Measurements from ENCODE around the gene DRG2. TPM values are rescaled to one million over a fixed set of nuclear protein-coding genes. Genes with fewer than 3 reads are reported as not detected.
A peak's percentile ranks its signal among the peaks of the same experiment; 100 is the strongest.

Gene DRG2, protein sequence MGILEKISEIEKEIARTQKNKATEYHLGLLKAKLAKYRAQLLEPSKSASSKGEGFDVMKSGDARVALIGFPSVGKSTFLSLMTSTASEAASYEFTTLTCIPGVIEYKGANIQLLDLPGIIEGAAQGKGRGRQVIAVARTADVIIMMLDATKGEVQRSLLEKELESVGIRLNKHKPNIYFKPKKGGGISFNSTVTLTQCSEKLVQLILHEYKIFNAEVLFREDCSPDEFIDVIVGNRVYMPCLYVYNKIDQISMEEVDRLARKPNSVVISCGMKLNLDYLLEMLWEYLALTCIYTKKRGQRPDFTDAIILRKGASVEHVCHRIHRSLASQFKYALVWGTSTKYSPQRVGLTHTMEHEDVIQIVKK
- 10 to 100 TPM; 34.8 to 48.6 (median 41.3) TPM for polyA plus RNA-seq
- long read RNA-seq, donor 1, result 0 reads
- long read RNA-seq, donor 2, transcript DRG2-201 (13 exons, 1,964 nt), result major isoform, 6 of 8 reads
- long read RNA-seq, donor 2, partial matches to known transcripts, result 0 of 8 reads
- long read RNA-seq, donor 2, other reads (novel, unspliced or antisense), result 0 of 8 reads
- long read RNA-seq, donor 3, partial matches to known transcripts, result 0 of 5 reads
- long read RNA-seq, donor 3, other reads (novel, unspliced or antisense), result 0 of 5 reads
- long read RNA-seq, donor 4, result 0 reads
- long read RNA-seq, donor 5, partial matches to known transcripts, result 0 of 2 reads
- long read RNA-seq, donor 5, other reads (novel, unspliced or antisense), result 0 of 2 reads
- long read RNA-seq, donor 6, transcript DRG2-201 (13 exons, 1,964 nt), result major isoform, 7 of 9 reads
- long read RNA-seq, donor 6, partial matches to known transcripts, result 0 of 9 reads
- long read RNA-seq, donor 6, other reads (novel, unspliced or antisense), result 0 of 9 reads
- long read RNA-seq, donor 7, transcript DRG2-201 (13 exons, 1,964 nt), result major isoform, 6 of 8 reads
- long read RNA-seq, donor 7, partial matches to known transcripts, result 0 of 8 reads
- long read RNA-seq, donor 7, other reads (novel, unspliced or antisense), result 0 of 8 reads
- long read RNA-seq, donor 8, partial matches to known transcripts, result 0 of 2 reads
- long read RNA-seq, donor 8, other reads (novel, unspliced or antisense), result 0 of 2 reads
- long read RNA-seq, donor 9, partial matches to known transcripts, result 0 of 4 reads
- long read RNA-seq, donor 9, other reads (novel, unspliced or antisense), result 0 of 4 reads
- long read RNA-seq, donor 10, transcript DRG2-201 (13 exons, 1,964 nt), result major isoform, 11 of 13 reads
- long read RNA-seq, donor 10, partial matches to known transcripts, result 0 of 13 reads
- long read RNA-seq, donor 10, other reads (novel, unspliced or antisense), result 0 of 13 reads

DNA sequence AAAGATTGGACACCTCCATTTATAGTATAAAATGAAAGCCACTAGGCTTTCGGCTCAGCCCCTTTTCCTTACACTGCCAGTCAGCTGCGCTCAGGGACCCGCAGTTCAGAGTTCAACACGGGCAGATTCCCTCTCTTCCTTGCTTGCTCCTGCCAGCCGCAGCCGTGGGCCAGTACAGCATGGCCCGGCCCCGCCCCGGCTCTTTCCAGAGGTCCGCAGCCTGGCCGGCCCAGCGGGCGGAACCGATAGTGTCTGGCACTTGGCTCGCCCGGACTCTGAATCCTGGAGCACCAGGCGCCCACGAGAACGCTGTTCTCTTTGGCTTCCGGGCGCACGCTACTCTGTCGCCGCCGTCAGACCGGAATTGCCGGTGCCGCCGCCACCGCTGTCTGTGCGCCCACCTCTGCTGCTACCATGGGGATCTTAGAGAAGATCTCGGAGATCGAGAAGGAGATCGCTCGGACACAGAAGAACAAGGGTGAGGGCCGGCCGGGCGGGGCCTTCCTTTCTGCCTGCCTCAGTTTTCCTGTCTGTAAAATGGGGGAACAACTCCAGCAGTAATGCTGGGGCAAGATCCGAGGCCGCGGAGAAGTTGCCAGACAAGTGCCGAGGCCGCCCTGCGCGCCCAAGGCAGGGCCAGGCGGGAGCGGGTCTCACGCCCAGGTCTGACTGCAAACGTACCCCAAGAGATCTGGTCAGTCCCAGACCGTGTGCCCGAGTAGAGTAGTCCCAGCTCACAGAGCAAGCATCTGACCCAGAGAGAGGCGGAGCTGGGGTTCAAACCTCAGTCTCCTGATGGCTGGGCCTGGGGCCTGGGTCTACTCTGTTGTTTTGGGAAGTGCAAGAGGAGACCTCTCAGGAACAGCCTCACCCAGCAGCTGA lies at the start of gene DRG2:
Gene DRG2, plus strand, starts transcription at position 339 of the 882 bp plus-strand sequence. Its CDS starts 76 bp downstream, at position 415.
- FAIRE-seq (no peak), DNase-seq (peak; percentile 93 to 97)
- Histone ChIP-seq H3K27me3 (ENCODE audit: control insufficient read depth in 3 of 3, insufficient read depth in 3 of 3, low read length in 3 of 3) (no peaks in the 10 kb centered on the region), H3K4me3 (ENCODE audit: low read depth in 1 of 3, low read length in 3 of 3) (peak within 1 kb of the TSS; percentile 70 to 96 (median 75)), H3K9me3 (ENCODE audit: control insufficient read depth in 2 of 2, insufficient read depth in 1 of 2, low read depth in 1 of 2, low read length in 1 of 2) (no peaks in the 10 kb centered on the region), H3K4me1 (ENCODE audit: control insufficient read depth in 3 of 3, insufficient read depth in 2 of 3, low read depth in 1 of 3, low read length in 2 of 3) (peaks cover 0 to 9% (median 0%) of the 10 kb centered on the region in 3 donors), H3K27ac (ENCODE audit: low read depth in 1 of 3, low read length in 2 of 3) (peak within 1 kb of the TSS; percentile 57 to 78 (median 76)), H3K36me3 (ENCODE audit: control insufficient read depth in 3 of 3, insufficient read depth in 2 of 3, low read depth in 1 of 3, low read length in 3 of 3) (peaks cover 0 to 18% (median 2%) of the 10 kb centered on the region in 3 donors)
- 0 to 1% (median 0%) methylated on average over 50 to 52 of the region's 52 CpGs for WGBS, 3 donors

DNA sequence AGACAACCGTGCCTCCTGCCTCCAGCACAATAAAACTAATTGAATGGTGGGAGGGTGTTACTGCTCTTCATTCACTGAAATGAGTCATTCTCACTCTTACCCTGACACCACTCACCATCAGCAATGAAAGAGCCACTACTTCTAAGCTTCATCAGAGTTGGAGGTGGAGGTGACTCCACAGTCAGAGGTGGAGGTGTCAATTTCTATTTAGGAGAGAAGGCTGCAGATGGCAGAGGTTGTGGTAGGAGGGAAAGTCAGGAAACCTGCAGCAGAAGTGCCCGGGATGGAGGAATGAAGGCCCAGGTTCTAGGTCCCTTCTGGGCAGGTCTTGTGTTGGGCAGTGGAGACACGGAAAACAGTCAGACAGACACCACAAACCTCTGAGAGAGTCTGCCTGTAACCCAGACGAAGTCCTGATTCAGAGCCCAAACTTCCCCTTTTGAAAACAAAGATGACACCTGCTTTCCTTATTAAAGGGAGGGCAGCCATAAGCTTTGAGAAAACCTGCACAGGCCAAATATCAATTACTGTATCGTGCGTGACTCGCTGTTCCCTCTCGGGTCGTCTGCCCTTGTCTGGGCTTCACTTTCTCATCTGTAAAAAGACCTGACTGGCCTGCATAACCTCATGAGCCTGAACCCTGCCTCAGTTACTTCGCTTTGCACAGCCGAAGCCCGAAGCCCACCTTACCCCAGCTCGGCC lies 49.4 kb upstream of the DRG2 start:
- DNase-seq, result no peak
- Histone ChIP-seq H3K27ac (ENCODE audit: low read depth in 1 of 3, low read length in 2 of 3) (peak overlapping the region in 2 of 3 donors; percentile 53 to 71), H3K9me3 (ENCODE audit: control insufficient read depth in 2 of 2, insufficient read depth in 1 of 2, low read depth in 1 of 2, low read length in 1 of 2) (no peaks in the 10 kb centered on the region), H3K27me3 (ENCODE audit: control insufficient read depth in 3 of 3, insufficient read depth in 3 of 3, low read length in 3 of 3) (no peaks in the 10 kb centered on the region), H3K4me3 (ENCODE audit: low read depth in 1 of 3, low read length in 3 of 3) (peak overlapping the region; percentile 75 to 84 (median 80)), H3K36me3 (ENCODE audit: control insufficient read depth in 3 of 3, insufficient read depth in 2 of 3, low read depth in 1 of 3, low read length in 3 of 3) (no peaks in the 10 kb centered on the region), H3K4me1 (ENCODE audit: control insufficient read depth in 3 of 3, insufficient read depth in 2 of 3, low read depth in 1 of 3, low read length in 2 of 3) (peaks cover 4 to 16% (median 16%) of the 10 kb centered on the region in 3 donors)
- 1 to 4% (median 1%) methylated on average over 13 of the region's 13 CpGs for WGBS, 3 donors
- FAIRE-seq, result no peak

DNA sequence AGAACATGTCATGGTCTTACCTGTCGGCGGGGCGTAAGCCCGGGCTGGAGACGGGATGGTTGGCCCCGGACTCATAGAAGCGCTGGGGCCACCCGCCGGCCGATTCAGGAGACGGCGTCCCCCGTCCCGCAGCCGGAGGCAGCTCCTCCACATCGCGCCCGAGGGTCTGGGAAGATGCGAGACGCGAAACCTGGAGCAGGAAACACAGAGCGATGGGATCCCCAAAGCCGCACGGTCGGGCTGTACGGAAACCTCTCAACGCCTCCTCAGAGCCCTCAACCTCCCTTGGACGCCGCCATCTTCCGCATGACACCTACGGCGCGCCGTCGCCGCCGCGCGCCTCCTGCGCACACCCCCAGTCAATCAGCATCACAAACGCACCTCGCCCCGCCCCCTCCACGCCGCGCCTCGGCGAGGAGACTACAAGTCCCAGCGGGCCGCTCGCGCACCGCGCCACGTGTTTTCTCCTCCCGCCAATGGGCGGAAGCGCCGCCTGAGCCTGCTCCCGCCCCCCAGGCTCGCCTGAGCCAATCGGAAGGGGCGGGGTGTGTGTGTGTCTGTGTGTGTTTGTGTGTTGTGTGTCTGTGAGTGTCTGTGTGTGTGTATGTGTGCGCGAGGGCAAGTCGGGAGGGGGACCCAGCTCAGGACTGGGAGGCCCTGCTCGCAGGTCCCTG lies 48.8 kb upstream of the DRG2 start, which contains the start of the genes ATPAF2 and GID4:
Gene ATPAF2, minus strand, starts transcription at position 308 of the 674 bp plus-strand sequence. Its CDS starts 155 bp downstream, at position 153.
Gene GID4, plus strand, starts transcription at position 548 of the 674 bp plus-strand sequence. Its CDS starts 57 bp downstream, at position 605.
- FAIRE-seq (no peak), DNase-seq (peak; percentile 99 to 100)
- H3K9me3 ChIP-seq (ENCODE audit: control insufficient read depth in 2 of 2, insufficient read depth in 1 of 2, low read depth in 1 of 2, low read length in 1 of 2), result no peaks in the 10 kb centered on the region
- H3K27me3 ChIP-seq (ENCODE audit: control insufficient read depth in 3 of 3, insufficient read depth in 3 of 3, low read length in 3 of 3), result no peaks in the 10 kb centered on the region
- peaks cover 4 to 16% (median 16%) of the 10 kb centered on the region in 3 donors for H3K4me1 ChIP-seq (ENCODE audit: control insufficient read depth in 3 of 3, insufficient read depth in 2 of 3, low read depth in 1 of 3, low read length in 2 of 3)
- peak within 1 kb of the TSS in 2 of 3 donors; percentile 53 to 71 for H3K27ac ChIP-seq (ENCODE audit: low read depth in 1 of 3, low read length in 2 of 3)
- 0 to 1% (median 0%) methylated on average over 58 to 67 of the region's 67 CpGs for WGBS, 3 donors
- H3K4me3 ChIP-seq (ENCODE audit: low read depth in 1 of 3, low read length in 3 of 3), result peak within 1 kb of the TSS; percentile 84 to 95 (median 85)
- no peaks in the 10 kb centered on the region for H3K36me3 ChIP-seq (ENCODE audit: control insufficient read depth in 3 of 3, insufficient read depth in 2 of 3, low read depth in 1 of 3, low read length in 3 of 3)

DNA sequence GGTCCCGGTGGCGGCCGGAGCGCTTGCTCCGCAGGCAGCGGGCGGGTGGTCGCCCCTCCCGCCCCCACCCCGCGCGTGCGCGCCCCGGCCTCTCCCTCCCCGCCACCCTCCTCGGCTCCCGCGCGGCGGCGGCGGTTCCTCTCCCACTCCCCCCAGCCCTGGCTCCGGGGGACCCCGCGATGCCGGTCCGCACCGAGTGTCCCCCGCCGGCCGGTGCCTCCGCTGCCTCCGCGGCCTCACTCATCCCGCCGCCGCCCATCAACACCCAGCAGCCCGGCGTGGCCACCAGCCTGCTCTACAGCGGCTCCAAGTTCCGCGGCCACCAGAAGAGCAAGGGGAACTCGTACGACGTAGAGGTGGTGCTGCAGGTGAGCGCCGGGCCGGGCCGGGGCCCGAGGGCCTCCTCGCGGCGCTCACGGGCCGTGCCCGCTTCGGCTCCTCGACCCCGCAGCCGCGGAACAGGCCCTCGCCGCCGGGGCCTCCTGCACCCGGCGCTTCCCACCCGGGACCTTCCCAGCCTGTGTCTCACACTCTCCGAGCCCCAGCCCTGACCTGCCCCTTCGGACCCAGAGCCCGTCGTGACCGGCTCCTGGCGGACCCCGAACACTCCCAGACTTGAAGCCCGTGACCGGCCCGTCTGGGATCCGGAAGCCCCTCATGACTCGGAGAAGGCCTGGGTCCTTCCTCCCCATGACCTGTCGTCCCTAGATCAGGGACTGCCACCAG lies 48.0 kb upstream of the DRG2 start:
- peak overlapping the region; percentile 84 to 95 (median 85) for H3K4me3 ChIP-seq (ENCODE audit: low read depth in 1 of 3, low read length in 3 of 3)
- 1% methylated on average over 34 to 81 of the region's 81 CpGs for WGBS, 3 donors
- H3K4me1 ChIP-seq (ENCODE audit: control insufficient read depth in 3 of 3, insufficient read depth in 2 of 3, low read depth in 1 of 3, low read length in 2 of 3), result peaks cover 4 to 16% (median 16%) of the 10 kb centered on the region in 3 donors
- peak overlapping the region in 2 of 3 donors; percentile 22 to 29 for H3K27ac ChIP-seq (ENCODE audit: low read depth in 1 of 3, low read length in 2 of 3)
- FAIRE-seq (no peak), DNase-seq (peak; percentile 32 to 74)
- no peaks in the 10 kb centered on the region for H3K9me3 ChIP-seq (ENCODE audit: control insufficient read depth in 2 of 2, insufficient read depth in 1 of 2, low read depth in 1 of 2, low read length in 1 of 2)
- no peaks in the 10 kb centered on the region for H3K27me3 ChIP-seq (ENCODE audit: control insufficient read depth in 3 of 3, insufficient read depth in 3 of 3, low read length in 3 of 3)
- peaks cover 0 to 2% (median 0%) of the 10 kb centered on the region in 3 donors for H3K36me3 ChIP-seq (ENCODE audit: control insufficient read depth in 3 of 3, insufficient read depth in 2 of 3, low read depth in 1 of 3, low read length in 3 of 3)

DNA sequence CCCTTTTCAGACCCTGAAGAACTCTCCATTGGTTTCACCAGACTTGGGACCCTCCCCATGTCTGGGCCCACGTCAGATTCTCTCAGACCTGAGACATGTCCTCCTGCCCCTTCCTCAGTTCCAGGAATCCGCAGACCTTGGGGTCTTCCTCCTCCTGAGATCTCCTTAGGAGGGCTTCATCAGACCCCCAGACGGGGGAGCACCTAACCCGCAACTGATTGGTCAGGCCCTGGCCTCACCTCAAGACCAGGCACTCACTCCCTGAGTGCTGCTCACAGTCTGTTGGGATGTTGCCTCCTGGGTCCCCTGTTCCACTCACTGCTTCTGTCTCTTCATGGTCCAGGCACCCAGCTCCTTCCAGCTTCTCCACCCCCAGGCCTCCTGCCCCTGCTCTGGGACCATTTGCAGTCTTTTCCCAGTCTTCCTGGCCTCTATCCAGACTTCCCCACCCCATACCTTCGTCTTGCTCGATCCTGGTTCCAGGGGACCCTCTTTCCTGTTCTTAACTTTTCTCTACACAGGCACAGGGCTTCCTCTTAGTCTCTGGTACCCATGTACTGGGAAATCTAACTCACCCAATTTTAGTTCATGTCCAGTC lies 47.4 kb upstream of the DRG2 start:
- Histone ChIP-seq H3K4me1 (ENCODE audit: control insufficient read depth in 3 of 3, insufficient read depth in 2 of 3, low read depth in 1 of 3, low read length in 2 of 3) (peaks cover 4 to 16% (median 16%) of the 10 kb centered on the region in 3 donors), H3K36me3 (ENCODE audit: control insufficient read depth in 3 of 3, insufficient read depth in 2 of 3, low read depth in 1 of 3, low read length in 3 of 3) (peaks cover 0 to 7% (median 0%) of the 10 kb centered on the region in 3 donors), H3K9me3 (ENCODE audit: control insufficient read depth in 2 of 2, insufficient read depth in 1 of 2, low read depth in 1 of 2, low read length in 1 of 2) (no peaks in the 10 kb centered on the region), H3K4me3 (ENCODE audit: low read depth in 1 of 3, low read length in 3 of 3) (peak overlapping the region; percentile 84 to 95 (median 85)), H3K27me3 (ENCODE audit: control insufficient read depth in 3 of 3, insufficient read depth in 3 of 3, low read length in 3 of 3) (no peaks in the 10 kb centered on the region), H3K27ac (ENCODE audit: low read depth in 1 of 3, low read length in 2 of 3) (no peak overlapping the region)
- DNase-seq (peak; percentile 9 to 16), FAIRE-seq (no peak)
- 12 to 28% (median 22%) methylated on average over 6 of the region's 6 CpGs for WGBS, 3 donors

DNA sequence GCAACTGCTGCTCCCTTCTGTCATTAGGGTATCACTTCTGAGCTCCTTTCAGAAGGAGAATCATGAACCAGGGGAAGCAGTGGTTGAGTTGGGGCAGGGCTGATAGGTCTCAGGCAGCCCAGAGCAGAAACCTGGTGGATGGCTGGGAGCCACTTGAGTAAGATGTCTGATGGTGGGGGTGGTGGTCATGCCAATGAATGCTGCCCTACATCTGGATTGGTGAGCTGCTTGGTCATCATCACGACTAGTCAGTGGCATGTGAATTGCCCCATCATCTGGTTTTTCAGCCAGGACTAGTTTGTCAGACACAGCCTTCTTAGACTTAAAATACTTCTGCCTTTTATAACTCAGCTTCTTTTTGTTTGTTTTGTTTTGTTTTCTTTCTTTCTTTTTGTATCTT lies 46.0 kb upstream of the DRG2 start:
- 18 to 62% (median 33%) methylated on average over 1 of the region's 1 CpG for WGBS, 3 donors
- no peaks in the 10 kb centered on the region for H3K9me3 ChIP-seq (ENCODE audit: control insufficient read depth in 2 of 2, insufficient read depth in 1 of 2, low read depth in 1 of 2, low read length in 1 of 2)
- H3K27ac ChIP-seq (ENCODE audit: low read depth in 1 of 3, low read length in 2 of 3), result no peak overlapping the region
- H3K36me3 ChIP-seq (ENCODE audit: control insufficient read depth in 3 of 3, insufficient read depth in 2 of 3, low read depth in 1 of 3, low read length in 3 of 3), result peaks cover 0 to 20% (median 0%) of the 10 kb centered on the region in 3 donors
- DNase-seq (no peak), FAIRE-seq (no peak)
- peaks cover 4 to 16% (median 16%) of the 10 kb centered on the region in 3 donors for H3K4me1 ChIP-seq (ENCODE audit: control insufficient read depth in 3 of 3, insufficient read depth in 2 of 3, low read depth in 1 of 3, low read length in 2 of 3)
- no peaks in the 10 kb centered on the region for H3K27me3 ChIP-seq (ENCODE audit: control insufficient read depth in 3 of 3, insufficient read depth in 3 of 3, low read length in 3 of 3)
- H3K4me3 ChIP-seq (ENCODE audit: low read depth in 1 of 3, low read length in 3 of 3), result no peak overlapping the region

Measured in small intestine (tissue), 16 donors.